Keratinocyte (primary cell): Measurements from ENCODE around the gene HAO2. TPM values are rescaled to one million over a fixed set of nuclear protein-coding genes. Genes with fewer than 3 reads are reported as not detected.

Source experiments
- DNase-seq: peaks from one replicate; pipeline ENCODE4 v3.0.0-alpha.2; 2011; ENCODE audit warnings: low read depth, missing footprints, low spot score
- FAIRE-seq: peaks from 2 replicates; lab custom pipeline; 2011; peaks lifted over from hg19 to GRCh38; lab: Jason Lieb, UNC
- H2AFZ ChIP-seq: 2 replicates; pipeline ENCODE4 v1.6.0; 2012; ENCODE audit warnings: low read length, control low read depth, inconsistent platforms; ENCODE audit not compliant: control insufficient read depth
- H3K27ac ChIP-seq: 2 replicates; pipeline ENCODE4 v1.5.1; 2011; ENCODE audit warnings: low read length; ENCODE audit not compliant: control insufficient read depth, insufficient read depth
- H3K27me3 ChIP-seq: 3 replicates; pipeline ENCODE4 v1.6.0; 2011; ENCODE audit warnings: low read length; ENCODE audit not compliant: control insufficient read depth, insufficient read depth; ENCODE audit errors: extremely low read depth
- H3K36me3 ChIP-seq, 2 experiments: 2 replicates in 1 of 2; 3 replicates in 1 of 2; pipeline ENCODE4 v1.5.1; 2011; ENCODE audit warnings: low read length in 2 of 2, mild to moderate bottlenecking in 1 of 2; ENCODE audit not compliant: control insufficient read depth in 2 of 2, insufficient read depth in 2 of 2; ENCODE audit errors: extremely low read depth in 1 of 2
- H3K4me1 ChIP-seq: 3 replicates; pipeline ENCODE4 v1.5.1; 2011; ENCODE audit warnings: low read length; ENCODE audit not compliant: control insufficient read depth, insufficient read depth; ENCODE audit errors: extremely low read depth
- H3K4me2 ChIP-seq: 3 replicates; pipeline ENCODE4 v1.6.0; 2011; ENCODE audit warnings: low read depth, low read length; ENCODE audit not compliant: control insufficient read depth, insufficient read depth; ENCODE audit errors: extremely low read depth
- H3K4me3 ChIP-seq, 3 experiments: fragments of 200-600 bp in 1 of 3; sonication (generic) in 1 of 3; 2 replicates in 2 of 3; 3 replicates in 1 of 3; pipeline ENCODE4 v1.5.1; 2011 to 2016; ENCODE audit warnings: low read length in 3 of 3, mild to moderate bottlenecking in 3 of 3, control low read depth in 2 of 3, inconsistent platforms in 1 of 3, low read depth in 1 of 3, mixed read lengths in 1 of 3, mixed run types in 1 of 3, moderate library complexity in 1 of 3; ENCODE audit not compliant: control insufficient read depth in 2 of 3, insufficient read depth in 2 of 3; ENCODE audit errors: extremely low read depth in 1 of 3
- H3K79me2 ChIP-seq: 2 replicates; pipeline ENCODE4 v1.6.0; 2012; ENCODE audit warnings: low read length; ENCODE audit not compliant: control insufficient read depth, insufficient read depth
- H3K9ac ChIP-seq: 3 replicates; pipeline ENCODE4 v1.6.0; 2011; ENCODE audit warnings: low read length; ENCODE audit not compliant: control insufficient read depth, insufficient read depth; ENCODE audit errors: extremely low read depth
- H3K9me1 ChIP-seq: 3 replicates; pipeline ENCODE4 v1.6.0; 2011; ENCODE audit warnings: low read length; ENCODE audit not compliant: control insufficient read depth, insufficient read depth; ENCODE audit errors: extremely low read depth
- H3K9me3 ChIP-seq: 2 replicates; pipeline ENCODE4 v1.5.1; 2012; ENCODE audit warnings: low read depth, low read length; ENCODE audit not compliant: control insufficient read depth
- H4K20me1 ChIP-seq: 3 replicates; pipeline ENCODE4 v1.6.0; 2011; ENCODE audit warnings: low read length; ENCODE audit not compliant: control insufficient read depth, insufficient read depth; ENCODE audit errors: extremely low read depth
- EZH2 ChIP-seq: IDR thresholded peaks from one replicate; pipeline ENCODE4 v1.6.1; 2012; ENCODE audit warnings: inconsistent platforms, mild to moderate bottlenecking, low read length, moderate library complexity
- dilution Hi-C: fragments of 300-500 bp; cut with MboI; formaldehyde crosslinking; loops from one replicate; pipeline ENCODE4 v1.7.0; 2020; ENCODE audit warnings: low sequenced_read_pairs; ENCODE audit not compliant: extremely low pct_ligation_motif_present
- polyA plus RNA-seq, 5 experiments: library from polyadenylated mRNA; depleted of rRNA in 3 of 5; stranded (reverse) in 3 of 5; stranded (forward) in 1 of 5; unstranded in 1 of 5; fragments of >200 nt; gene quantifications; 1 replicate in 1 of 5; 2 replicates in 3 of 5; 3 replicates in 1 of 5; pipeline versions ENCODE4 v1.2.1 to v1.2.3, GENCODE V29; 2011 to 2012; ENCODE audit warnings: missing spikeins in 2 of 5, low read depth in 1 of 5, low replicate concordance in 1 of 5
- TF ChIP-seq, protein P1 (sequence below), 3 experiments: IDR thresholded peaks in 1 of 3; conservative IDR thresholded peaks in 1 of 3; optimal IDR thresholded peaks in 1 of 3; 2 replicates in 2 of 3; 3 replicates in 1 of 3; pipeline versions ENCODE3 to v1.5.1; 2011; ENCODE audit warnings: low read length in 3 of 3, mild to moderate bottlenecking in 3 of 3, moderate library complexity in 2 of 3, control low read depth in 1 of 3, inconsistent platforms in 1 of 3; ENCODE audit not compliant: insufficient read depth in 2 of 3; ENCODE audit errors: extremely low read depth in 1 of 3

HAO2 gene
- polyA plus RNA-seq, 1 donor (not counting 4 experiments of a cell fraction or from before 2014, with no cell fraction given) = not detected

DNA sequence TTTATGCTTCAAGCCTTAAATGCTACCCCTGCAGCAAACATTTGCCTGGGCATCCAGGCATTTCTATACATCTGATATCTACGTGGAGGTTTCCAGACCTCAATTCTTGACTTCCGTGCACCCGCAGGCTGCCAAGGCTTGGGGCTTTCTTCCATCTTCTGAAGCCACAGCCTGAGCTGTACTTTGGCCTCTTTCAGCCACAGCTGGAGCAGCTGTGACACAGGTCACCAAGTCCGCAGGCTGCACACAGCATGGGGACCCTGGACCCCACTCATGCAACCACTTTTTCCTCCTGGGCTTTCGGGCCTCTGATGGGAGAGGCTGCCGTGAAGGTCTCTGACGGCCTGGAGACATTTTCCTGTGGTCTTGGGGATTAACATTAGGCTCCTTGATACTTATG lies 5.4 kb upstream of the HAO2 start:
- no peak overlapping the region for H3K4me2 ChIP-seq
- no peaks in the 10 kb centered on the region for H3K79me2 ChIP-seq
- H2AFZ ChIP-seq = no peak overlapping the region
- H3K36me3 ChIP-seq = no peaks in the 10 kb centered on the region
- H3K9me1 ChIP-seq = no peaks in the 10 kb centered on the region
- H3K4me1 ChIP-seq = peaks cover 19% of the 10 kb centered on the region
- FAIRE-seq = no peak
- no peaks in the 10 kb centered on the region for H3K27me3 ChIP-seq
- DNase-seq = no peak
- TF ChIP-seq, protein P1, sequence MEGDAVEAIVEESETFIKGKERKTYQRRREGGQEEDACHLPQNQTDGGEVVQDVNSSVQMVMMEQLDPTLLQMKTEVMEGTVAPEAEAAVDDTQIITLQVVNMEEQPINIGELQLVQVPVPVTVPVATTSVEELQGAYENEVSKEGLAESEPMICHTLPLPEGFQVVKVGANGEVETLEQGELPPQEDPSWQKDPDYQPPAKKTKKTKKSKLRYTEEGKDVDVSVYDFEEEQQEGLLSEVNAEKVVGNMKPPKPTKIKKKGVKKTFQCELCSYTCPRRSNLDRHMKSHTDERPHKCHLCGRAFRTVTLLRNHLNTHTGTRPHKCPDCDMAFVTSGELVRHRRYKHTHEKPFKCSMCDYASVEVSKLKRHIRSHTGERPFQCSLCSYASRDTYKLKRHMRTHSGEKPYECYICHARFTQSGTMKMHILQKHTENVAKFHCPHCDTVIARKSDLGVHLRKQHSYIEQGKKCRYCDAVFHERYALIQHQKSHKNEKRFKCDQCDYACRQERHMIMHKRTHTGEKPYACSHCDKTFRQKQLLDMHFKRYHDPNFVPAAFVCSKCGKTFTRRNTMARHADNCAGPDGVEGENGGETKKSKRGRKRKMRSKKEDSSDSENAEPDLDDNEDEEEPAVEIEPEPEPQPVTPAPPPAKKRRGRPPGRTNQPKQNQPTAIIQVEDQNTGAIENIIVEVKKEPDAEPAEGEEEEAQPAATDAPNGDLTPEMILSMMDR (optimal IDR thresholded peaks at IDR 0.05 in 1 of 3, IDR thresholded peaks at IDR 0.05 in 1 of 3, conservative IDR thresholded peaks at IDR 0.05 in 1 of 3; ENCODE audit: extremely low read depth in 1 of 3, insufficient read depth in 2 of 3, low read length in 3 of 3) = no peak
- TF ChIP-seq EZH2 = no peak
- no peak overlapping the region for H3K4me3 ChIP-seq
- H3K9ac ChIP-seq = no peak overlapping the region
- no peaks in the 10 kb centered on the region for H4K20me1 ChIP-seq
- dilution Hi-C loops = no loop called here
- H3K27ac ChIP-seq = no peak overlapping the region
- H3K9me3 ChIP-seq = no peaks in the 10 kb centered on the region

DNA sequence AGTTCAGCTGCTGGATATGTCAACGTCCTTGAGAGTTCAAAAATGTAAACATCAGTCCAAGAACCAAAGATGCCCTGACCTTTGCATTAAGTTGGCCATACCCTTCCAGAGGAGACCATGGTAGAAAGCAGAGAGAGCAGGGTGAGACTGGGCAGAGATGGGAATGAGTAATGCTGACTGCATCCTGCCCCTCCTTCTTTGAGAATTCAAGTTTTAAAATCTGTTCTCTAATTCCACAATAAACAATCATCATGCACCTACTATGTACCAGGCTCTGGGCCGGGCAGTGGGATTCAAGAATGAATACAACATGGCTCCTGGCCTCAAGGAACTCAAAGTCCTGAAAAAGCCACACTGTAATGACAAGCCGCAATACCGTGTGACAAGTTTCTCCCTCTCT lies 3.9 kb upstream of the HAO2 start:
- no peak overlapping the region for H3K27ac ChIP-seq
- dilution Hi-C loops = no loop called here
- H3K9me1 ChIP-seq = no peaks in the 10 kb centered on the region
- H2AFZ ChIP-seq = no peak overlapping the region
- no peaks in the 10 kb centered on the region for H3K9me3 ChIP-seq
- DNase-seq = no peak
- H3K36me3 ChIP-seq = no peaks in the 10 kb centered on the region
- TF ChIP-seq EZH2 = no peak
- TF ChIP-seq, protein P1 (optimal IDR thresholded peaks at IDR 0.05 in 1 of 3, IDR thresholded peaks at IDR 0.05 in 1 of 3, conservative IDR thresholded peaks at IDR 0.05 in 1 of 3; ENCODE audit: extremely low read depth in 1 of 3, insufficient read depth in 2 of 3, low read length in 3 of 3) = no peak
- no peaks in the 10 kb centered on the region for H3K79me2 ChIP-seq
- H3K9ac ChIP-seq = no peak overlapping the region
- FAIRE-seq = peak; percentile 84
- no peaks in the 10 kb centered on the region for H3K27me3 ChIP-seq
- H3K4me3 ChIP-seq = no peak overlapping the region
- peak overlapping the region; percentile 25 for H3K4me2 ChIP-seq
- H4K20me1 ChIP-seq = no peaks in the 10 kb centered on the region
- H3K4me1 ChIP-seq = peaks cover 11% of the 10 kb centered on the region
